ENCODE data around the gene RNU5B-1.

The RNU5B-1 gene

GRCh38 chr15:65304381-65305149, at the start of gene RNU5B-1:
Gene RNU5B-1 (plus strand): TSS chr15:65304677.
- peak; percentile 92 for DNase-seq

DNA sequence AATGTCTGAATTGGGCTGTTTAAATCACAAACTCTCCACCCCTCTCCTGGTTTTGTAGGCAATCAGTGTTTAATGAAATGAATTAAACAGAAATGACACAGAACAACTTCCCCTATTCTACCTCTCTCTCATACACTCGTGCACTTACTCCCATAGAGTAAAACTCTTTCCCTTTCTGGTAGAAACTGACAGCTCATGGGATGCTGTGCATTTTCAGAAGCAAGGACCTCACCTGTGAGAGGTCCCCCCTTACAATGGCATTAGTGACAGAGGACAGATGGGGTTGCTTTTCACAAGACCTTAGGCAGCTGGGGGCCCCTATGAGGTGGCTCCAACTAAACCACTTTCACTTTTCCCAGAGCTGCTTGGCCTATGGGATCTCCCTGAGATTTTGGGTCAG, 49.7 kb upstream of the RNU5B-1 start:
- no peak for DNase-seq

DNA sequence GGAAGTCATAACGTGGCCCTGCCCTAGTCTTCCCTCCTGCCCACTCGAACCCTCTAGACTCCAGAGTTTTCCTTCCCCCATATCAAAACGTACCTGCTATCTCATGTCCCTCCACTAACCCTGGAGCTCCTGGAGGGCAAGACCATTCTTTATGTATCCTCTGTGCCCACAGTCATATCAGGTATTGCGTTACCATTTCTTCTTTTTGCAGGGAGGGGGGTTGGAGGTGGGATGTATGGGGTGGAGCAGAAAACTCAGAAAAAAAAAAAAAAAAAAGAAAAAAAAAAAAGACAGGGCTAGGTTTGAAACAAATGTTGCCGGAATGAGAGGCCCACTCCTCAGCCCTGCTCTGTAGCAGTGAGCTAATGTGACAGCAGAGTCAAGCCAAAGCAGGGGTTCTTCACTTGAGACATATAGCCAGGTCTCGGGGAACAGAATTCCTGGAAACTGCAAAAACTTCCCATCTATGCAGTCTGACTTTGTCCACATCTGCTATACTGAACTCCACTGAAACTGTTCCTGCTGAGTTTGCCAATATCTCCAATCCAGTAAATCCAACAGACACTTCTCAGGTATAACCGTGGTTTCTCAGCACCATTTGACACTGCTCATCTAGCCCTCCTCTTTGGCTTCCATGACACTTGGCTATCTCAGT, 48.9 kb upstream of the RNU5B-1 start:
- DNase-seq, result no peak

GRCh38 chr15:65258375-65259262, 45.9 kb upstream of the RNU5B-1 start:
- DNase-seq, result no peak

GRCh38 chr15:65259367-65259797, 45.1 kb upstream of the RNU5B-1 start:
- DNase-seq, result no peak

DNA sequence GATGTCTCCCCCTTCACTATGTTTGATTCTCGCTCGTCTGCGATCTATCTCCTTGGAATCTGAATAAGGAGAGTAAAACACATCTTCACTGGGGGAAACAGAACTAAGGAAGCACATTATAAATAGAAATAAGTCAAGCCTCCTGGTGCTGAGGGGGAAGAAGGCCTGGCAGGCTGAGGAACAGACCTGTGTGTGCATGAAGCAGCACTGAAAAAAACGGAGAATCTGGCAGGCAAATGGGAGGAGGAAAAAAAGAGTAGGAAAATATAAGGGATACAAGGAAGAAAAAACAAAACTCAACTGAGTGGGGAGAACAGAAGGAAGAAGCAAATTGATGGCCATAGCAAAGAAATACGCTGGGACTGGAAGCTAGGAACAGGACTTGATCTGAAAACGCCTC, 43.5 kb upstream of the RNU5B-1 start:
- DNase-seq, result no peak

DNA sequence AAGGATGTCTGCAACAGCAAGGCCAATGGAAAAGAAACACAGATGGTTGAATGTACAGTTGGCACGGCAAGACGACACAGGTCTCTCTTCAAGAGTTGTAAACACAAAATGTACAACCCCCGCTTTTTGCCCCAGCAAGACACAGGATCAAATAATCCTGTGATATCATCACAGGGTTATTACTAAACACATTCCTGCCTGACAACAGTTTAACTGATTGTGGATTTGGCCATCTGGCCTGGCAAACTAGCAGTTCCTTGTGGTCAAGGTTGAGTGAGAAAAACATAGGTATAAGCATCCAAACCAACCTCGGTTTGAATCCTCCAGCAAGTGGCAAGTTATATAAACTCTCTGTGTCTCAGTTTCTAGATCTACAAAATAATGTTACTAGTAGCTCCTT, 41.2 kb upstream of the RNU5B-1 start:
- no peak for DNase-seq

- DNase-seq, result no peak
Measured at GRCh38 chr15:65264863-65265430, 39.5 kb upstream of the RNU5B-1 start.

GRCh38 chr15:65266469-65266868, 38.0 kb upstream of the RNU5B-1 start:
- no peak for DNase-seq

DNA sequence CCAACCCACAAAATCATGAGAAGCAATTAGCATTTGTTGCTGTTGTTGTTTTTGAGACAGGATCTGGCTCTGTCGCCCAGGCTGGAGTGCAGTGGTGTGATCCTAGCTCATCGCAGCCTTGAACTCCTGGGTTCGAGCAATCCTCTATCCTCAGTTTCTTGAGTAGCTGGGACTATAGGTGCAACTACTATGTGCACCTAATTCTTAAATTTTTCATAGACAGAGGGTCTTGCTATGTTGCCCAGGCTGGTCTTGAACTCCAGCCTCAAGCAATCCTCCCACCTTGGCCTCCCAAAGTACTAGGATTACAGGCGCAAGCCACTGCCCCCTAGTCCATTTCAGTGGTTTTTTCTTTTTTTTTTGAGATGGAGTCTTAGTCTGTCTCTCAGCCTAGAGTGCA, 36.1 kb upstream of the RNU5B-1 start:
- no peak for DNase-seq

DNA sequence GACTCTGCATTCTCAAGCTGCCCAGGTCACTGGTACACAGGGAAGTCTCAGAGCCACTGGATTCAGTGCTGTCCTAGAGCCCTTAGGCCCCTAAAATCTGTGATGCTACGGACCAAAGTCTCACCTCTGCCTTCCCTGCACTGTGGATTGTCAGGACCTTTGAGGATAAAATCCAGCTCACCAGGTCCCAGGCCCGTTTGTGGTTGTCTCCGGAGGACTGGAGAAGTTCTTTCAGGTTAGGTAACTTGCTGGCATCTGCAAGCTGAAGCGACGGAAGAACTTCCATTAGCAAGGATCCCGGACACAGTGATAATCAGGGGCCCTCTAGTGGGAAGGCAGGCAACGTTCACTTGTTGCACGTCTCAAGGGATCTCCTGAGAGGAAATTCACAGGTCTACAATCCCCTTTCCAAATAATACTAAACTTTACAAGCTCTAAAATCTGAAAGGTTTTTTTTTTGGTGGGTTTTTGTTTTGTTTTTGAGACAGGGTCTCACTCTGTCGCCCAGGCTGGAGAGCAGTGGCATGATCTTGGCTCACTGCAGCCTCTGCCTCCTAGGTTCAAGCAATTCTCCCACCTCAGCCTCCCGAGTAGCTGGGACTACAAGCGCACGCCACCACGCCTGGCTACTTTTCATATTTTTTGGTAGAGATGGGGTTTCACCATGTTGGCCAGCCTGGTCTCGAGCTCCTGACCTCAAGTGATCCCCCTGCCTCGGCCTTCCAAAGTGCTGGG, 33.5 kb upstream of the RNU5B-1 start:
- peak; percentile 26 for DNase-seq

- DNase-seq, result no peak
Measured at GRCh38 chr15:65275104-65275727, 29.3 kb upstream of the RNU5B-1 start.

DNA sequence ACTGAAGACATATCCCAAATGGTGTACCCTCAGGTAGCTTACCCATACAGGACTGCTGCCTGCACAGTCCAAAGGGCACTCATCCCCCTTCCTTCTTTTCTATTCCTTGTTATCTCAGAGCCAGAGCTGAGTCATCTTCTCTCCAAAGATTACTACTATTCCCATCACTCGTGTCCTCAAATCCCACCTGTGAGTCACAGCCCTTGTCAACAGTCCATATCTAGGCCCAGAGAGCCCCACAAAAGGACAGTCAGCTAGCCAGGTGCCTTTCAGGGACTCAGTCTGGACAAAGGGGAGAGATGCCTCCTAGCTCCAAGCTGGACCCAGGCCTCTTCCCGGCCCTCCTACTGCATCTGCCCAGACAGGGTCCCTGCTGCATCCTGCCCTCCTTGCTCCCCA, 28.8 kb upstream of the RNU5B-1 start:
- DNase-seq, result no peak

DNA sequence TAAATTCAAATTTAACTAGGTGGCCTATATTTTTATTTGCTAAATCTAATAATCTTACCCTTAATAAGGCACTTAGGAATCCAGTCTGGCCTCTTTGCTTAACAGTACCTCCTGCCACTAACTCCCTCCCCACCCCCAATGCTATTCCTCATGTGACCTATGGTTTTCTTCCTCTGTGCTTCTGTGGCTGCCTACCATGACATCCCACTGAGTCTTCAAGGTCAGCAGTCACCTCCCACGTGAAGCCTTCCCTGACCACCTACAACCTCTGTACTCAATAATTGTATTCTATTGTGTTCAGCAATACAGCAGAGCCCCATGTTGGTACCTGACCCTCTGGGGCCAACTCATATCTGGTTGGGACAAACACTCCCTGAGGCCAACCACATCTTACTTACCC, 27.5 kb upstream of the RNU5B-1 start:
- DNase-seq, result no peak

- DNase-seq, result no peak
Measured at GRCh38 chr15:65278480-65278879, 26.0 kb upstream of the RNU5B-1 start.

- no peak for DNase-seq
Measured at GRCh38 chr15:65285291-65286068, 19.0 kb upstream of the RNU5B-1 start.

GRCh38 chr15:65286069-65286703, 18.3 kb upstream of the RNU5B-1 start:
- no peak for DNase-seq

- DNase-seq, result peak; percentile 95
Measured at GRCh38 chr15:65286704-65287519, 17.6 kb upstream of the RNU5B-1 start, which contains the start of gene PARP16. Gene PARP16 (minus strand): TSS chr15:65286883. CDS start chr15:65286426, 457 bp downstream.

- no peak for DNase-seq
Measured at GRCh38 chr15:65287520-65287855, 17.0 kb upstream of the RNU5B-1 start.

All from CD4-positive, alpha-beta T cell treated with Interleukin-17A for 1 hour (primary cell).